HG03108 (cell line): Measurements from ENCODE around the gene PGBD5.

Experiments used
- ATAC-seq: cut with Tn5 transposase; IDR thresholded peaks from one replicate; pipeline ENCODE4 v1.9.1; 2021; ENCODE audit warnings: moderate library complexity; ENCODE audit not compliant: unreplicated experiment

The PGBD5 gene

DNA sequence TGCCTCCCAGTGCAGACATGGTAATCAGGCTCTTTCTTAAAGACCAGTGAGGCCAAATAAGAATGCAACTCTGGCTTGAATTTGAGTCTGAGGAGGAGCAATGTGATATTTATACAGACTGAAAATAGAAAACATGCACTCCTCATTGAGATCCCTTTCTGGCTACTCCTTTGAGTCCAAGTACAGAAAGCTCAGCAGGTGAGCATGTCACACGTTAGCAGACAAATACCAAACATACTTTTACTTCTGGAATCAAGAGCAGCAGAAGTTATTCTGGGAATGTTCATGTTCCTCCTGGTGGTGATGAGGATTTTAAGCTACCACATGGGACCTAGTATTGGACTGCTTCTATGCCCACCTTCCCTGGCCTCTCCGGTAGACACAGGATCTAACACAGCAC is 48.3 kb downstream of the PGBD5 start:
- no peak for ATAC-seq

DNA sequence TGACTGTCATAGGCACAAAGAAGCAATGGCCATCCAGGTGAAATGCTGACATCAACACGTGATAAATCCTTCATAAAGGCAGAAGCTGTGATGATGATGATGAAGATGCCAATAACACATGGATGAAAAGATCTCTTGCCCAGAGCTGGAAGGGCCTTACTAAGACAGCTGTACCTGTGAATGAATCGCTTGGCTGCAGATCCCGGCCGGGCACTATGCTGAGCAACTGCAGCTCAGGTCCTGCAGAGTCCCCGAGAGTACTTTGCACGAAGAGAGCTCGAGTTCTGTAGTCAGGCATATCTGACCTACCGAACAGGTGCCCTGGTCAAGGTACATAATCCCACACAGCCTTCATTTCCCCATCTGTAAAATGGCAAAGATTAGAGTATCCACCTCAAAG is 48.8 kb downstream of the PGBD5 start:
- ATAC-seq = no peak

DNA sequence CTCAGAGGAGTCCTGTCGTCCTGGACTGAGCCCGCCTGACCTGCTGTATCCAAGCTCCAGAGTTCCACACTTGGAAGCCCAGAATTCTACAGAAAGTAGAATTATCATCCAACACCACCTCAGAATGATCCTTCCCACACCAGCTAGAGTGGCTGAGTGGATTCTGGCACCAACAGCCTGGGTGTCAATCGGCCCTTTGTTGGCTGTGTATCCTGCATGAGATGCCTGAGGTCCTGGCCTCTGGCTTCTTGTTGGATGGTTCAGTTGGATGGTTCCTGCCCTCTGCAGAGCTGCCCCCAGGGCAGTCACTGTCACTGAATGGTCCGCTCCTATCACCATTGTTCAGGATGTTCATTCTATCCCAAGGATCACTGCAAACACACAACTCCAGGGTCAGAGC is 49.8 kb downstream of the PGBD5 start:
- ATAC-seq = no peak

DNA sequence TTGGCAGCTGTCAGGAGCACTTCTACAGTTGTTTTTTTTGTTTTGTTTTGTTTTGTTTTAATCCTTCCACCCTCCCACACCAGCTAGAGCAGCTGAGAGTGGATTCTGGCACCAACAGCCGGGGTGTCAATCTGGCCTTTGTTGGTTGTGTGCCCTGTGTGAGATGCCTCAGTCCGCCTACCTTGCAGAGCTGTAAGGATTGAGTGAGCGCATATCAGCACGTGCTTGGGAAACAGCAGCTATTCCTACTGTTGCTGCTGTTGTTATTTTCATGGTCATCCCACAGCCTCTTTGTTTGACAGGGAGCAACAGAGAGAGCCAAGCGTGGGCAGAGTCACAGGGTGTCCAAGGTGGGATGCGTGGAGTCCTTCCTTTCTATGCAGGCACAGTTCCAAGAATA is 50.4 kb downstream of the PGBD5 start:
- ATAC-seq = no peak

DNA sequence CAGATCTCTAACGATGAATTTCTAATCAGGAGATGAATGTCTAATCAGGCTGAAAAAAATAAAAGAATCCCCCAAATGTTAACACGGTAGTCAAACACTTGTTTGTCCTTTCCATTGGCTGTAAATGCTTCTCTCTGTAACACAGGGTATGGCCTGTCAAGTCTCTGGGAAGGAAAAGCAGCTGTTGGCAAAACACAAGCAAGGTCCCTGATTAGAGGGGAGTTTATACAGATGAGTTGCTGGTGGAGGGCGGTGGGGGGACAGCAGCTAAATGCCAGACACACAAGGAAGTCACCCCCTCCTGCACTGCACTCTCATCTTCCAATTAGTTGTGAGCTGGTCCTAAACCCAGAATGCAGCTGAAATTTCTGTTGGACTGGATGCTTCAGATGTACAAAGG is 51.0 kb downstream of the PGBD5 start:
- ATAC-seq = no peak

DNA sequence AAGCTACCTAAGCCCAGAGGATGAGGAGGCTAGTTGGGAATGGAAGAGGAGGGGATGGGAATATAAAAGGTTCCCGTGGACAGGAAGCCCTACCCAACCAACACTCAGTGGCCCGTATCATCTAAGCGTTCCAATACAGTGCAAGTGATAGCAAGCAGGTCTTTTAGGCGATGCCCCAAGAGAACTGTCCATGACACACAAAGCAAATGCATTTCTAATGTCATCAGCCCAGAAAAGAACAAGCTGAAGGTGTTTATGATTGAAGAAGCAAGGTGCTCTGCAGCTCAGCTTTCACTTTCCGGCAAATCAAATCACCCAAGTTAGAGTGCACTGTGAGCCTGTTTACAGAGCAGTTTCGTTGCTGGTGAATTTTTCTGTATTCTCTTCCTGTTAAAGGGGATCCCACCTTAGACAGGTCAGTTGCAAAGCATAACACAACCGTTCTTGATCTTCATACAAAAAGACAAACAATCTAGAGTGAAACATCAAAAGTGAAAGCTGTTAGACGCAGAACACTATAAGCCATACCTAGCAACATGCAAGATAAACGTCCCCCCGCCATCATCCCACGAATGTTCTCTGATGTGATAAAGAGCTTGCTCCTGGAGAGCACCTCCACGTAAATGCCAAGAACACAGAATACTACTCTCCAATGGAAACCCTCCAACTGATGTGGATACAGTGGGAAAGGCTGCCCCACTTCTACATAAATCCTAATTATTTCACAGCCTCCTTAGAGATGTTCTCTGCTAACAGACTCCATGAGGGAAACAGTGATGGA is 54.0 kb downstream of the PGBD5 start:
- no peak for ATAC-seq

DNA sequence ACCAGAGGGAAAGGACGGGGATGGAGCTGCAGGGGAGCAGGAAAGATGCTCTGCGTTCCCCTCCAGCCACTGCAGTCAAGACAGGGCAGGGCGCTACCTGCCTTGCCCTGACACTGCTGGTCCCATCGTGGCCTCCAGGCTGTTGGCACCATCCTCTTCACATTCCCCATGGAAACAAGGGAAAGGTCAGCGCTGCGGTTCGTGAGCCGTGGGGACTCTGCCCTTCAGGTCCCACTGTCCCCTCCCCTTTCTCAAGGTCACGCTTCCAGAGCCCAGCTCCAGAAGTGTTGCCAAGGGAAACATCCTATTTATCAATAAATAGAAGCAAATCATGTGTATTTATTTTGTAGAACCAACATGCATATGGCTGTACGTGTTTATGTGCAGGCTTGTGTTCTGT is 56.0 kb downstream of the PGBD5 start:
- ATAC-seq = no peak

DNA sequence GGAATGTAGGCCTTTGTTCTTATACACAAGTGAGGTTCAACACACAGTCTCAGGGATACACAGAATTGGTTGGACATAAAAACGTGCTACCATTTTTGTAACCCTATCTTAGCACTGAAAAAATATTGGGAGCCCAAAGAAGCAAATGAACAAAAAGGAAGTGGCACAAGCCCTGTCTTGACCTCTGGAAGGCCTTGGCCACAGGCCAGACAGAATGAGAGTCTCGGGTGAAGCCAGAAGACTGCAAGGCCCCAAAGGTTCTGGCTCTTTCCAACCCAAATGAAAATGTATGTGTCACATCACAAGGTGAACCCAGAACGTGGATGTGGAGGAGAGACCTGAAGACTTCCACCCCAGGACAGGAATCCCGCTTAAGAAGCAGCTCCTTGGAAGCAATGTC is 57.3 kb downstream of the PGBD5 start:
- ATAC-seq = no peak

DNA sequence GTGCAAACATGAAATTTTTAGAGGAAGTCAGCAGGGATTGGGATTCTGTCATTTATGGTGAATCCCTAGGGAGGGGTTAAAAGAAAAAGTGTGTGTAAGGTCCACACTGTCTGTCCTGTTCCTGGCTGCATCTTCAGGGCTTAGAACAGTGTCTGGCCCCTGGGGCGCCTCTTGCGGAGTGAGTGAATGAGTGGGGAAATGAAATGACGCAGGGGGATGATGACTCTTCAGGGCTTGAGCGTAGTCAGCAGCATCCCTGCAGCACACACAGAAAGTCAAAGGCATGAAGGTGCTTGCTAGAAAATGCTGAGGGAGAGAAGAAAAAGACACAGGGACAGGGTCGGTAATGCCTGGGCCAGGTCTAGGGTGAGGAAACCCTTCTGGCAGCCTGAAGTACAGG is 57.8 kb downstream of the PGBD5 start:
- no peak for ATAC-seq

DNA sequence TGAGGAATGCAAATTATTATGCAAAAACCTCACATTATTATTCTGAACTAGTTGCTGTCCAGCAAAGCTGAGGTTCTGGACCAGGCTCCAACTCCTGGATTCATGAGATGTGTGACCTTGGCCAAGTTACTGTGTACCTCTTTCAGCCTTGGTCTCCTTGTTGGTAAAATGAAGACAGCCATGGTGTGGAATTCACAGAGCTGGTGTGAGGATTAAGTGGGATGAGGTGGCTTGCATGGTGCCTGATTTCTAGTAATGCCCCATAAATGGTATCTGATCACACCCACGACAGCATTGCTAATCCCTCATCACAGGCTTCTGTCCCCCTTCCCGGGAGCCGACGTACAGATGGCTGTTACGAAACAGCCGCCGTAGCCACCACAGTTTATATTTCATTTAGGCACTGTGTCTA is 59.6 kb downstream of the PGBD5 start:
- ATAC-seq = no peak

DNA sequence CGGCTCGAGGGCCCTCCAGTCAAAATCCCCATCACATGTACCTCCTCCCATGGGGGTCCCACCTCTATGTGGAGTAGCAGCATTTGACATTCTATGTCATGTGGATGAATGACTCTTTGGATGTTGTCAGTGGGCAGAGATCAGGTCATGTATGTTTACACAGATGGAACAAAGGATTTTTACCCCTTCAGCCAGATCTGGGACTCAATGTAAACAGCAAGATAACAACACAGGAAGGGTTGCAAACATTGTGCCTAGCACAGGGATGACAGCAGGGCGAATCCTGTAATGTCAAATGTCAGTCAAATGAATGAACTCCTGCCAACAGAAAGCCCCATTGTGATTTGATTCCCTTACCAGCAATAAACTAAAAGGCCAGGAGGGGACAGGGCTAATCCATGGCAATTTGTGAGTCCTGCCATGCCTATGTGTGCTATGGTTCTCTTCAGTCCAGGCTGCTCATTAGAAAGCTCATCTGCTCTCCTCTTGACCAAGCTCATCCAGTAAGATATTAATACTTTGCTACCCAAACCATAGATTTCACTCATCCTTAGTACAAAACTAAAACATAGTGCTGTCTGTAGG is 60.3 kb downstream of the PGBD5 start:
- ATAC-seq = no peak

DNA sequence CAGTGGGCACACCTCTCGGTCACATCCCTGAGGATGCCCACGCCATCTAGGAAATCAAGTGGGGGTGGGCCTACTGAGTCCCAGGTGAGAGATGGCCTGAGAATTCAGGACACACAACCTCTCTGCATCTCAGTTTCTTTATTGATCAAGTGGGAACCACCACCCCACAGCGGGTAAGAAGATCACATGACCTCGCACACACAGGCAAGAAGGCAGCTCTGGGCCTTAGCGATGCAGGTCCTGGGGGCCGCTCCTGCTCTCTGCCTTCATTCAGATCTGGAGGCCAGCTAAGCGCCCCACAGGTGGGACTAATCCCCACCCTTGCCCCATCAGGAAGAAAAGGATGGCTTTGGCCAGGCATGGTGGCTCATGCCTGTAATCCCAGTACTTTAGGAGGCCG is 63.2 kb downstream of the PGBD5 start:
- no peak for ATAC-seq

DNA sequence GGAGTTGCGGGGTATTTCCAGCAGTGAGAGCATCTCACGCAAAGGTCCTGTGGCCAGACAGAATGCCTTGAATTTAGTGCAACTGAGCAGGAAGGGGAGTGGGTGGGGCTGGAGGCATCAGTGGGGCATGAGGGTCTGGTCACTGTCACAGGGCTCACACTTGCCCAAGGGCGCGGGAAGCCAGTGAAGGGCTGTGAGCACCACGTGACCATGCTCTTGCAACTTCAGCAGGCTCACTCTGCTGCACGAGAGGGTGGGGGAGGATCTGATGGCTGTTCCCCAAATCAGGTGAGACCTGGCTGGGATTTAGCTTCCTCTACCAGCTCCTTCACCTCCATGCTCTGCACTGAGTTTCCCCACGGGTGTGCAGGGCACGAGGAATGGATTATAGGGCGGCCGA is 64.2 kb downstream of the PGBD5 start:
- no peak for ATAC-seq

DNA sequence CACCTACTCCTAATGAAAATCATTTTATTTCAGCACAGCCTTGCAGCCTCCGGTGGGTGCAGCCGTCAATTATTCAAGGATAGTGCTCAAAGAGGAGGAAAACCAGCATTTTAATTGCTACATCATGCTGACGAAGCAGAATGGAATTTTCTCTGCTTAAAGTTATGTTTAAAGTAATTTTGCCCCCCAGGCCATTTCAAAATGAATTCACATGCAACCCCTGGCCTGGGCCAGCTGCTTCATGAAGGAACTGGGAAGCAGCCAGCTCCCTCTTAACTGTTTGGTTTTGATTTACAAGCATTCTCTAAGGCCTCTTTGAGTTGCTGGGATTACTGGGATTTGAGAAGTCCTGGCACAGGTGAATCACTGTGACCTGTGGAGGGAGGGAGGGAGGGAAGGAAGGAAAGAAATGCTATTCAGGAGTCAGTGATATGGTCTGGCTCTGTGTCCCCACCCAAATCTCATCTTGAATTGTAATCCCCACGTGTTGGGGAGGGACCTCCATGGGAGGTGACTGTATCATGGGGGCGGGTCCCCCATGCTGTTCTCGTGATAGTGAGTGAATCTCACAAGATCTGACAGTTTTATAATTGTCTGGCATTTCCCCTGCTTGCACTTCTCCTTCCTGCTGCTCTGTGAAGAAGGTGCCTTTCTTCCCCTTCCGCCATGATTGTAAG is 66.0 kb downstream of the PGBD5 start:
- ATAC-seq = no peak

DNA sequence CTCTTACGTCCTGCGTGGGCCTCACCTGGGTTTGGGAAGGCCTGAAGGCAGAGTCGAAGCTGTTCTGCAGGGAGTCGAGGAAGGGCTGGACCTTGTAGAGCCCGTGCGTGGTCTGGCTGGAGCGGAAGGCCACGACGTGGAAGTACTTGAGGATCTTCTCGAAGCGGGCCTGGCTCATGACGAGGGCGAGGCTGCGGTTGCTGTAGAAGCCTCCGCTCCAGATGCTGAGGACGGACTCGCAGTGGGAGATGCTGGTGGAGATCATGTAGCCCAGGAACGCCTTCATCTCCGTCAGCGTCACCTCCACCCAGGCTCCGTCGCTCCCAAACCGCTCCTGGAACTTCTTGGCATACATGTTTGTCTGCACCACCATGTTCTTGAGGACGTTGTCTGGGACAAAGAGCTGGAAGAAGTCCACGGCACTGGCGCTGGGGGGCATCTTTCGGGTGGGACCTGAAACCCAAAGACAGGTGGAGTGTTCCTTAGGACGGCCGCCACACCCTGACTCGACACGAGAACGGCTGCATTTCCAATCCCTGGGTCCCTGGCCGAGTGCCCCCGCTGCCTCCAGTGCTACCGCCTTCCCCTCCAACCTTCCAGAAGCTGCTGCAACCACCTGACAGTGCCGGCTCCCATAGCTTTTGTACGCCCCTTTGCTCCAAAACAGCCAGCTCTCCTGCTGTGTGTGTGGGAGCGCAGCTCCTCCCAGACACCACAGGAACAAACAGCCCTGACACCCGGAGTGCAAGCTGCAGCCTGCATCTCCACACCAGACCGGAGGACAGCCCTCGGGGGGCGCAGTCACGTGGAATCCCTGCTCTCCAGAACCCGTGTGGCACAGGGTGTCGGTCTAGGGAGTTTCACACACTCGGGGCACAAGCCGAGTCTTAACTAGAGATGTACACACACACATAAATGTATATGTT is 69.0 kb downstream of the PGBD5 start:
- ATAC-seq = no peak

DNA sequence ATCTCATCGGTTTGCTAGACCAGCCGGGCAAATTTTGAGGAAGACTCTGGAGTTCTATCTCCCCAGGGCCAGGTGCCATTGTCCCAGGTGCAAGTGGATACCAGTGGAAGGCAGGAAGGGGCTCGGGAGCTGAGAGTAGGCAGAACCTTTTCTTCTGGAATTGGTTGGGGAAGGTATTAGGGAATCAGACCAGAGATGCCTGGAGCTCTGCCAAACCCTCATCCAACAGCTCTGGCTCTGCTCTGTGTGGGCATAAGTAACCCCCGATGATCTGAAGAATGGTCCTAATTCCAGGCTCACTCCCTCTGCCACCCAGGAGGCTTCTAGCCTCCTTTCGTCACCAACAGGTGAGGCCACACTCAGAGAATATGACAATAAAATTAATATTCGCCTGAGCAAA is 69.9 kb downstream of the PGBD5 start:
- no peak for ATAC-seq

DNA sequence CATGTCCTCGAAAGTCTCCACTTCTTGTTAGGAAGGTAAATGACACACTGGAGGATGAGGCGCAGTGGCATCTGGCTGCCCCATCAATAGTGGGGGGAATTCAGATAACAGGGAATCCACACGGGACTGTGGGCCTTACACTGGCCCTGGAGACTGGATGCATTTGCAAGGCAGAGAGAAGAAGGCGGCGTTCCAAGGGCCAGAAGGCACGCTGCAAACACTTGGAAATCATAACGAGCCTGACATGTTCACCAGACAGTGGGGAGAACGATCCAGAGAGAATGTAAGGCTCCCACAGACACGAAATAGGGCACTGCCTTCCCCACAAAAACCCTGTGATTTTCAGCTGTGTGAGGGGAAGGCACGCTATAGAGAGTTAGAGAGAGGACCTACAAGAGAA is 70.5 kb downstream of the PGBD5 start:
- ATAC-seq = no peak

DNA sequence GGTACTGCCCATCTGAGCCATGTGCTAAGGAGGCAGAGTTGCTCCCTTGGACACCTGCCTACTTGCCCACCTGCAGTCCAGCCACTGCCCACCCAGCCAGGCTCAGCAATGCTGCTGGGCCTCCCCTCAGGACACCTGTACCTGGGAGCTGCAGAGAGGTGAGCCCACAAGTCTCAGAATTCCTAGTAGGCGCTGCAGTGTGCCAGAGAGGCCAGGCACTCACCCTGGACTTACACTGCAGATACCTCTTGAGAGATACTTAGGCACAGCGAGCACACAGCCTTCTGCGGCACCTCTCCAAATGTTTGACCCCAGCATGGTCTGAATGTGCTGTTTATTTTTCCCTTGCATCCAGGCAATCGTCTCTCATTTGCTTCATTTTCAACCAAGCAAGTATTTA is 71.0 kb downstream of the PGBD5 start:
- no peak for ATAC-seq

DNA sequence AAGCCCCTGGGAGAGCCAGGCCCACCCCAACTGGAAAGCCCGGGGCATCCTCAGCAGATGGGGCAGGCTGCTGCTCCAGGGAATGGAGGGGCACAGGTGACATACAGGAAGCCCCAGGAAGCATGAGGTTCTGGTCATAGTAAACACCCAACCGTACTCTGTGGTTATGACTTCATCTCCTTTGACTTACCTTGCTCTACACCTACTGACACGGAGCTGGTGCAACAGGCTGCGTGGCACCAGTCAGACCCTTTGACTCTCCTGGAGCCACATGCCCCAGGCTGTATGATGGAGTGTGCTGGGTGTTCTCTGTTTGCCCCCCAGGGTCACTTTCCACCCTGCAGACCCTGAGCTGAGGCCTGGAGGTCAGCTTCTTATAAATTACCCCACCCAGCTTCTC is 72.1 kb downstream of the PGBD5 start:
- no peak for ATAC-seq

DNA sequence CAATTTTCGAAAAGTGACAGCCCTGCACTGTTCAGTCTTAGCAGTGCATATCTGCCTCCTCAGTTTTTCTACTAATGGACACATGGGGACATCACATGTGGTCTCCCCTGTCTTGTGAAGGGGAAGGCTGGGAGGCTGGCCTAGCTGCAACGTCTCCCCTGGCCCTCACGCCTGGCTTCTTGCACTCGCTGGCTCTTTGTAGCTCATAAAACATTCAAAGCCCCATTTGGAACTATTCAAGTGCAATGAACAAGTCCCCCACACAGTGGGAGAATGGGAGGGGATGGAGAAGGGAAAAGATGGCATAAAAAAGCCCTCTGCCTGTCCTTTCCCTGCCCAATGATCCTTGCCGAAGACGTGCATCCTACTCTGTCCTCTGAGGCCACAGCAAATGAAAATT is 73.6 kb downstream of the PGBD5 start:
- ATAC-seq = no peak

DNA sequence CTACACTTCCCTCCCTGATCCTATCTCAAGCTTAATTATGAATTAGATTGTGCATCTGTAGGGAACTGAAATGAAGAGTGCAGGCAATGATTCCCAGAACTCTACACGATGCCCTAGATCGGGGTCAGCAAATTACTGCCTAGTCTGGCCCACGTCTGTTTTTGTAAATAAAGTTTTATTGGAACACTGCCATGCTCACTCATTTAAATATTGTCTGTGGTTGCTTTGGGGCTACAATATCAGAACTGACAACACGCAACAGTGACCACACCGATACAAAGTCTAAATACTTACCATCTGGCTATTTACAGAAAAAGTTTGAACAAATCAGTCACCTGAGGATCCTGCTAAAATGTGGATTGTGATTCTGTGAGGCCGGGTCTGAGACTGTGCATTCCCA is 74.1 kb downstream of the PGBD5 start:
- ATAC-seq = no peak
